ENCODE measurements around the gene CPVL.

Gene CPVL

DNA sequence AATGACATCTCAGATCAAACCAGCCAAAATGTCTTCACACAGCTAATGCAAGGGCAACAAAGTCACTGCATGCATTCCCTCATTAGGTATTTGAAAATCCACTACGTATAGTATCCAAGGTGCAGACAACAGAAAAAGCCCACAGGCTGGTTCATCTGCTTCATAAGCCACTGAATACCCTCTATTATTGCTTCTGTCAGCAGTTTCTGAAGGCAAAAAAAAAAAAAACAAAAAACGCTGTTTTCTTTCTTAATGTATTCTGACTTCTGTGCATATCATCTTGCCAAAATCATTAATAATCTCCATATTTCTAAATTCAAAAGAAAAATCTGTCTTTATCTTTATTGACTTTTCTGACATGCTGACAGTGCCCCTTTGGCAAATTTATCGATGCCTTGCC lies 13.4 kb downstream of the CPVL start:
- Mint-ChIP-seq H3K4me3 (no peak overlapping the region), H3K27me3 (ENCODE audit: low read depth) (peaks cover 4% of the 10 kb centered on the region), H3K36me3 (ENCODE audit: low read depth) (peaks cover 3% of the 10 kb centered on the region), H3K27ac (no peak overlapping the region), H3K9me3 (peaks cover 13% of the 10 kb centered on the region), H3K4me1 (no peaks in the 10 kb centered on the region)
- TF ChIP-seq, protein P1, sequence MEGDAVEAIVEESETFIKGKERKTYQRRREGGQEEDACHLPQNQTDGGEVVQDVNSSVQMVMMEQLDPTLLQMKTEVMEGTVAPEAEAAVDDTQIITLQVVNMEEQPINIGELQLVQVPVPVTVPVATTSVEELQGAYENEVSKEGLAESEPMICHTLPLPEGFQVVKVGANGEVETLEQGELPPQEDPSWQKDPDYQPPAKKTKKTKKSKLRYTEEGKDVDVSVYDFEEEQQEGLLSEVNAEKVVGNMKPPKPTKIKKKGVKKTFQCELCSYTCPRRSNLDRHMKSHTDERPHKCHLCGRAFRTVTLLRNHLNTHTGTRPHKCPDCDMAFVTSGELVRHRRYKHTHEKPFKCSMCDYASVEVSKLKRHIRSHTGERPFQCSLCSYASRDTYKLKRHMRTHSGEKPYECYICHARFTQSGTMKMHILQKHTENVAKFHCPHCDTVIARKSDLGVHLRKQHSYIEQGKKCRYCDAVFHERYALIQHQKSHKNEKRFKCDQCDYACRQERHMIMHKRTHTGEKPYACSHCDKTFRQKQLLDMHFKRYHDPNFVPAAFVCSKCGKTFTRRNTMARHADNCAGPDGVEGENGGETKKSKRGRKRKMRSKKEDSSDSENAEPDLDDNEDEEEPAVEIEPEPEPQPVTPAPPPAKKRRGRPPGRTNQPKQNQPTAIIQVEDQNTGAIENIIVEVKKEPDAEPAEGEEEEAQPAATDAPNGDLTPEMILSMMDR (IDR thresholded peaks at IDR 0.05; ENCODE audit: unreplicated experiment in 3 of 3), result no peak

DNA sequence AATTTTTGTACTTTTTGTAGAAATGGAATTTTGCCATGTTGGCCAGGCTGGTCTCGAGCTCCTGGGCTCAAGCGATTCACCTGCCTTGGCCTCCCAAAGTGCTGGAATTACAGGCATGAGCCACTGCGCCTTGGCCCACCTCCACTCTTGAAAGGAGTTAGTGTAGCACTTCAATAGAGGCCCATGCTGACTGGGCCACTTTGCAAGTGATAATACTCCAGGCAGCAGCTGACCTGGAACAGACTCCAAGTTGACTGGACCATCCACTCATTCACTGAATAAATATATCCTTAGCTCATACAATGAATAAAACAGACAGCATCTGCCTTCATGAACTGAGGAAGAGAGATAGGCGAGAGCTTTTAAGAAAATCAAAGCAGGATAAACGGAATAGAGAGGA lies 14.7 kb downstream of the CPVL start:
- Mint-ChIP-seq H3K27ac (no peak overlapping the region), H3K4me3 (no peak overlapping the region), H3K4me1 (no peaks in the 10 kb centered on the region), H3K9me3 (peaks cover 10% of the 10 kb centered on the region), H3K27me3 (ENCODE audit: low read depth) (peaks cover 4% of the 10 kb centered on the region), H3K36me3 (ENCODE audit: low read depth) (peaks cover 3% of the 10 kb centered on the region)
- TF ChIP-seq, protein P1 (IDR thresholded peaks at IDR 0.05; ENCODE audit: unreplicated experiment in 3 of 3), result no peak

DNA sequence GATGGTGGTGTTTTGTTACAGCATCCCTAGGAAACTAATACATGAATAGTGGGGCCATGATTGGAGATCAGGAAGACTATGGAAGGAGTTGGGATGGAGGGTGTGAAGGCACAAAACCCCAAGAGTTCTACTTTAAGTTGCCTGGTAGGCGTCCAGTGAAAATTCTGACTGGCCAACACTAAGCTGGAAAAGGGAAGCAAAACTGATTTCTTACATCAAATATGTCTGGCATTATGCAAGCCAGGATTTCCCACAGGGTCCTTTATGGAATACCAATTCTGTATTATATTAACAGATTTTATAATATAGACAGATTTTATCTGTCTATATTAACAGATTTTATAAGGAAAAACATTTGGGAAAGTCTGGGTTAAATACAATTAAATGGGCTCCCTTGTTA lies 16.2 kb downstream of the CPVL start:
- Mint-ChIP-seq H3K27me3 (ENCODE audit: low read depth) (peaks cover 4% of the 10 kb centered on the region), H3K4me1 (no peaks in the 10 kb centered on the region), H3K27ac (no peak overlapping the region), H3K36me3 (ENCODE audit: low read depth) (peaks cover 3% of the 10 kb centered on the region), H3K9me3 (peaks cover 4% of the 10 kb centered on the region), H3K4me3 (no peak overlapping the region)
- TF ChIP-seq, protein P1 (IDR thresholded peaks at IDR 0.05; ENCODE audit: unreplicated experiment in 3 of 3), result no peak

GRCh38 chr7:29127527-29127926 lies 18.8 kb downstream of the CPVL start:
- Mint-ChIP-seq H3K9me3 (no peaks in the 10 kb centered on the region), H3K27ac (peak overlapping the region in 1 of 3 experiments; percentile 47), H3K4me3 (no peak overlapping the region), H3K36me3 (ENCODE audit: low read depth) (peaks cover 3% of the 10 kb centered on the region), H3K4me1 (no peaks in the 10 kb centered on the region), H3K27me3 (ENCODE audit: low read depth) (peaks cover 4% of the 10 kb centered on the region)
- TF ChIP-seq, protein P1 (IDR thresholded peaks at IDR 0.05; ENCODE audit: unreplicated experiment in 3 of 3), result no peak

DNA sequence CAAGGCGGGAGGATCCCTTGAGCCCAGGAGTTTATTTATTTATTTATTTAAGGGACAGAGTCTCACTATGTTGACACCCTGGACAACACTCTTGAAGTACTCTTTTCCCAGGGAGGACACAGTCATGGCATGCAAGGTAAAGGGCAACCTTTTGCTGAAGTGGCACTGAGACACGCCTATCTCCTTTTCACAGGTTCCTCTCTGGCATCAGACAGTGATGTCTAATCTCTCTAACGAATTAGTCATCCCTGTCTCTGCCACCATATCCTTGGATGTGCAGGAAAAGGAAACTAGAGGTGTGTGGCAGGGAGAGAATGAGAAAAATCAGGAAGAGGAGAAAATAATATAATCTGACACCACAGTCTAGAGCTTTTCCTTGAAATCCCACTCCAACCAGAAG lies 19.5 kb downstream of the CPVL start:
- H3K9me3 Mint-ChIP-seq, result no peaks in the 10 kb centered on the region
- TF ChIP-seq, protein P1 (IDR thresholded peaks at IDR 0.05; ENCODE audit: unreplicated experiment in 3 of 3), result no peak
- no peak overlapping the region for H3K4me3 Mint-ChIP-seq
- no peaks in the 10 kb centered on the region for H3K4me1 Mint-ChIP-seq
- peaks cover 3% of the 10 kb centered on the region for H3K36me3 Mint-ChIP-seq (ENCODE audit: low read depth)
- H3K27ac Mint-ChIP-seq, result no peak overlapping the region
- peaks cover 2% of the 10 kb centered on the region for H3K27me3 Mint-ChIP-seq (ENCODE audit: low read depth)

- Mint-ChIP-seq H3K27ac (no peak overlapping the region), H3K9me3 (no peaks in the 10 kb centered on the region), H3K4me1 (no peaks in the 10 kb centered on the region), H3K36me3 (ENCODE audit: low read depth) (no peaks in the 10 kb centered on the region), H3K27me3 (ENCODE audit: low read depth) (no peaks in the 10 kb centered on the region), H3K4me3 (no peak overlapping the region)
- TF ChIP-seq, protein P1 (IDR thresholded peaks at IDR 0.05; ENCODE audit: unreplicated experiment in 3 of 3), result no peak
These were observed 22.6 kb downstream of the CPVL start for GRCh38 chr7:29123626-29124190.

Measured in nephron (organoid).